B cell (primary cell): ENCODE data around the gene RASL10A.

Experiments
- EZH2 ChIP-seq: IDR thresholded peaks from 2 replicates; pipeline ENCODE4 v1.6.1; 2012; ENCODE audit warnings: borderline replicate concordance, low read depth, mild to moderate bottlenecking, moderate library complexity, low read length; ENCODE audit not compliant: insufficient read depth, poor library complexity, severe bottlenecking
- TF ChIP-seq, protein P1 (sequence below): fragments of 200-600 bp; IDR thresholded peaks from one replicate; pipeline ENCODE4 v1.8.0; 2022; ENCODE audit warnings: antibody characterized with exemption, mild to moderate bottlenecking

DNA sequence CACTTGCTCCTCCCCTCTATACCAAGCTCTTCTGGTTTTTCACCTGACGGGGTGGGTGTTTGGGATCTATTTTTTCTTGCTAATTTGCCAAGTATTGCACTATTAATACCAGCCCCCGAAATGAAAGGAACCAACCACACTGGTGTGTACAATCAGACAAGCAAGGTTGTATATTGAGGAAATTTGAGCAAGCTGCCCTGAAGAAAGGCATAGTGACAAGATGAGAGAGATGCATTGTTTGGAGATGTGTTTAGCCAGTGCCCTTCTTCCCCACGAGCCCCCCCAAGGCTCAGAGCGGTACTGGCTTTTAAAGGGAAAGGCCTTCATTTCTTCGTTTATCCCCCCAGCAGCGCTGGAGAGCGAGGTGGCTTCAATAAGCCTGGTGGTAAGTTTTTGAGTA, 24.3 kb downstream of the RASL10A start:
- TF ChIP-seq, protein P1, sequence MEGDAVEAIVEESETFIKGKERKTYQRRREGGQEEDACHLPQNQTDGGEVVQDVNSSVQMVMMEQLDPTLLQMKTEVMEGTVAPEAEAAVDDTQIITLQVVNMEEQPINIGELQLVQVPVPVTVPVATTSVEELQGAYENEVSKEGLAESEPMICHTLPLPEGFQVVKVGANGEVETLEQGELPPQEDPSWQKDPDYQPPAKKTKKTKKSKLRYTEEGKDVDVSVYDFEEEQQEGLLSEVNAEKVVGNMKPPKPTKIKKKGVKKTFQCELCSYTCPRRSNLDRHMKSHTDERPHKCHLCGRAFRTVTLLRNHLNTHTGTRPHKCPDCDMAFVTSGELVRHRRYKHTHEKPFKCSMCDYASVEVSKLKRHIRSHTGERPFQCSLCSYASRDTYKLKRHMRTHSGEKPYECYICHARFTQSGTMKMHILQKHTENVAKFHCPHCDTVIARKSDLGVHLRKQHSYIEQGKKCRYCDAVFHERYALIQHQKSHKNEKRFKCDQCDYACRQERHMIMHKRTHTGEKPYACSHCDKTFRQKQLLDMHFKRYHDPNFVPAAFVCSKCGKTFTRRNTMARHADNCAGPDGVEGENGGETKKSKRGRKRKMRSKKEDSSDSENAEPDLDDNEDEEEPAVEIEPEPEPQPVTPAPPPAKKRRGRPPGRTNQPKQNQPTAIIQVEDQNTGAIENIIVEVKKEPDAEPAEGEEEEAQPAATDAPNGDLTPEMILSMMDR = no peak
- no peak for TF ChIP-seq EZH2
